NCI-H345 treated with DMSO at 0.1 percent for 48 hours (cell line): Measurements from ENCODE around the gene IGLL5.
A peak's percentile ranks its signal among the peaks of the same experiment; 100 is the strongest.
"Not testable (repeated sequence)": the region's sequence is repeated elsewhere in the genome, so short reads cannot be mapped to it uniquely, and the experiment has no call there.

Source experiments
- DNase-seq: peaks from one replicate; lab custom pipeline; 2025; ENCODE audit not compliant: unreplicated experiment; lab: John Stamatoyannopoulos, UW

IGLL5 gene

DNA sequence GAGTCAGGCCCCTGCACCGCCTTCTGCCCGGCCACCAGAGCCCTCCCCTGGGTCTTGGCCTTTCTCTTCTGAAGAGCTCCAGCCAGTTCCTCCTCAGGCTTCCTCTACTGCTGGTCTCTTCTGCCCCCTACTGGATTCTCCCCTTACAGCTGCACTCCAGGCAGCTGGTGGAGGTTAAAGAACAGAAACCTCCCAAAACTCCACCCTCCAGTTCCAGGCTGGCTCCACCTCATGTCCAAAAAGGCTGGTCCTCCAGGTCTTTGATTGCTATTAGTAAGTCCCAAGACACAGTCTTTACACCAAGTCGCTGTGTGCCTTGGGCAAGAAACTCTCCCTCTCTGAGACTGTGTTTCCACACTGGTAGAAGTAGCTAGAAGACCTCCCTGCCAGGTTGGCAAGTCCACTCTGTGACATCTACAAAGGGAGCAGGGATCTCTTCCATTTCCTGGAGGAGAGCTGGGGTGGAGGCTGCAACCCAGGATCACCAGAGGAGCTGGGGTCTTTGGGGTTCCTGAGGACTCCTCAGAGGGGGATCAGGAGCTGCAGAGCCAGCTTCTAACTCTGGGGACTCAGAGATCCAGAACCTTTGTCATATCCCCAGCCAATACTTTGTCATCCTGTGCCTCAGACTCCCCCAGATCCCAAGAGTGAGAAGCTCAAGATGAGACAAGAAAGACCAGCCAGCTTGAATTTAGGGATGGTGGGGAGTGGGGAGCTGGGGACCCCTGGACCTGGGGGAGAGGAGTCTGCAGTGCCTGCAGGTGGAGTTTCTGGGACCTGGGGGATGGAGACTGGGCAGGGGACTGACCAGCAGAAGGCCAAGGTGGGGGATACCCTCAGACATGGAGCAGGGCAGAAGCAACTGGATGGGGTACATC, 3.4 kb upstream of the IGLL5 start:
- DNase-seq, result peak; percentile 27

DNA sequence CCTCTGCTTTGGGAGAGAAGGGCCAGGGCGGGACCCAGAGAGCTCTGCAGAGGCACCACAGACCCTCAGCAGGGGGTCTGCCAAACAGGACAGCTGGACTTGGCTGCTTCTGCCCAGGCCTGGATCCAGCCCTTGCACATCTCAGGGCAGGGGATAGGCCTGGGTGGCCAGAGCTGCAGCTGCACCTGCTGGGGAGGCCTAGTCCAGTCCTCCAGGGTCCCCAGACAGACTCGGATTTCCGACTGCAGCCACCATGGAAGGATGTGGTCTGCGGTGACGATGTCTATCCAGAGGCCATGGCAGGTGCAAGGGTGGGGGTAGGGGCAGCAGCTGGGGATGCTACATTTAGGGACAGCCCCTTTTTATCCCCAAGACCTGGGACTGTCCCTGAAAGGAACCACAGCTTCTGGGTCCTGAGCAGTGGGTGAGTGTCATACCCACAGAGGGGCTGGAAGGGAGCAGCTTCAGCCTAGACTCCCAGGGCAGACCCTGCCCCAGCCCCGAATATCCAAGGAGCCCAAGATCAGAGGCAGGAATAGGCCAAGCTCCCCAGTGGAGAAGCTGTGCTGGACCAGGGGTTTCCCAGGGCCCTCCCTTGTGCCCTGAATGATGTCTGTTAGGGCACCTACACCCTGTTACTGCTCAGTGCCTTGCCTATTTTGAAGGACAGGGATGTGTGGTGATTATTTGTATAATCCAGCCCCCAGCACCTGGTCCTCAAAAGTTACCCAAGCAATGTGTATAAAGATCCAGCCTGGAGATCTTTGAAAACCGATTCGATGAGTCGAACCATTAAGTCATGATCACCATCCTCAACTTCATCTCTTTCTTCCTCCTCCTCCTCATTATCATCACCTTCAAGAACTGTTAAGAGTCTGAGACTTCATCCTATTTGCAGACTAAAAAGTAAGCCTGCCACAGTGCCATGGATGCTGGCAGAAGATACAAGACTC, 2.5 kb upstream of the IGLL5 start:
- no peak for DNase-seq

DNA sequence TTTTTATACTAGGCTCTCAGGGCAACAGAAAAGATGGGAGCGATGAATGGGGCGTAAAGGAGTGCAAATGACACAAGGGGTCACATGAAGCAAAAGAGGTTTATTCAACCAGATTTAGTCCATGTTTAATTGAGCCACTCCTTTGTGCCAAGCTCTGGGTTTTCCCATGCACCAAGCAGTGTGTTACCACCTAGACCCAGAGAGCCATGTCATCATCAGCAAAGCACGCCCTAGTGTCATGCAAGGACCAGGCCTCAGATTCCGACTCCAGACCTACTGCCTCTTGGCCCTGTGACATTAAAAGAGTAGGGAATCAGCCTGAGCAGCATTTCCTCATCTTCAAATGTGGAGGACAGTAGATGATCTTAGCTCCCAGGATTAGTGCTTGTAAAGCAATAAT, 1.1 kb upstream of the IGLL5 start:
- no peak for DNase-seq

DNA sequence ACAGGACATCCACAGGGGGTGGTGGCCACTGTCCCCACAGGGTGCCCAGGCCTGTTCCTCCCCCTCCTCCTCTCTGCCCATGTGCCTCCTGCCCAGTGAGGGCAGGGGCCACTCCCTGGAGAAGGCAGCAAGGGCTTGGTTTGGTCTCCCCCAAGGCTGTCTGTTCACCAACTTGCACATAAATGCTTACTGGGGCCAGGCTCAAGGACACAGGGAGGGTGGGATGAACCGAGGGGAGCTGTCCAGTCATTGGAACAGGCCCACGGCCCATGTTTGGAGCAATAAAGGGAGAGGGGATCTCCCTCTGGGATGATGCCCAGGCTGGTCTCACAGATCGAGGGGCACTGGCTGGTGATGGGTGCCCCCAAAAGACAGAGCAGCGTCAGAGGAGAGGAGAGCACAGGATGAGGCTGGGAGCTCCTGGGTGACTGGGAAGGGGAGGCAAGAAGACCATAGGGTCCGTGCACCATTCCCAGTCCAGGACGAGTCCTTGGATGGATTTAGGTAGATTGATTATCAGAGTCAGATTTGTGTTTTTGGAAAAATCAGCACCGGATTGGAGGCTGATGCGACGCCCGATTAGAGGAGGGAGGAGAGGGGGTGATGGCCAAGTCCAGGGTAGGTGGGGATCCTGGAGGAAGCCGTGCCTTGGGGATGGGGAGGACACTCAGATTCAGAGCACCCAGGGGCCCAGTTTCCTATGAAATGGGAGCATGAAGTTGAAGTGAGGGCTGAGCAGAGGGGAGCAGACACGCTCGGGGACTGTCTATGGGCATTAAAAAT, 1.1 kb downstream of the IGLL5 start:
- DNase-seq, result no peak

DNA sequence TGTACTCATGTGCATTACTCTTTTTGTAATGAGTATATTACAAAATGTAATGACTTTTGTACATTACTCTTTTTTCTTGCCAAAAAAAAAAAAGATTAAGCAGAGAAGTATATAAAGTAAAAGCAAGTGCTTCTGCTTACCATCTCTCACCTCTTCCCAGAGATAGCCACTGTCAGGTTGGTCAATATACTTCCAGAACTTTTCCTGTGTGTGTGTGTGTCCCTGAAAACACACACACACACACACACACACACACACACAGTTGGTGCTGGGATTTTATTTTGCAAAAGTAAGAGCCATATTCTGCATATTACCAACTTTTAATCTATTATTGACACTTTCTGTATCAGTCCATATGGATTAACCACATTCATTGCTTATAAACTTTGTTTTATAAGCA, 2.5 kb downstream of the IGLL5 start:
- no peak for DNase-seq

DNA sequence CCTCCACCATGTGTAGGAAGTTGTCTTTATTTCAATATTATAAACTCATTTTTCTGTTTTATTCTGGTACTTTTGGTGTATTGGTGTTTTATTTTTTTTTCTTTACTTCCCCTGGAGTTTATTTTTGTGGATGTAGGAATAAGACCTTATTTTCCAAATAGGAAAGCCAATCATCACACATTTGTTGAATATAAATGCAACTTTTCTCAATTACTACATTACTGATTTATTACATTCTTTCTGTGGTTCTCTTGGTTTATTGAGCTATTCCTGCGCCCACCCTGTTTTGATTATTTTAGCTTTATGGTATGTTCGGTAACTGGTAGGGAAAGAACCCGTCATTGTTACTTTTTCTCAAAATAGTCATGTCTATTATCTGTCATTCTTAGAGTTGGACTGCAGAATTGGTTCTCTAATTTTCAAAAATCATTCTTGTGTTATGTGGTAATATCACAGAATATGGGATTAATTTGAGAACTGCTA, 3.6 kb downstream of the IGLL5 start:
- no peak for DNase-seq

DNA sequence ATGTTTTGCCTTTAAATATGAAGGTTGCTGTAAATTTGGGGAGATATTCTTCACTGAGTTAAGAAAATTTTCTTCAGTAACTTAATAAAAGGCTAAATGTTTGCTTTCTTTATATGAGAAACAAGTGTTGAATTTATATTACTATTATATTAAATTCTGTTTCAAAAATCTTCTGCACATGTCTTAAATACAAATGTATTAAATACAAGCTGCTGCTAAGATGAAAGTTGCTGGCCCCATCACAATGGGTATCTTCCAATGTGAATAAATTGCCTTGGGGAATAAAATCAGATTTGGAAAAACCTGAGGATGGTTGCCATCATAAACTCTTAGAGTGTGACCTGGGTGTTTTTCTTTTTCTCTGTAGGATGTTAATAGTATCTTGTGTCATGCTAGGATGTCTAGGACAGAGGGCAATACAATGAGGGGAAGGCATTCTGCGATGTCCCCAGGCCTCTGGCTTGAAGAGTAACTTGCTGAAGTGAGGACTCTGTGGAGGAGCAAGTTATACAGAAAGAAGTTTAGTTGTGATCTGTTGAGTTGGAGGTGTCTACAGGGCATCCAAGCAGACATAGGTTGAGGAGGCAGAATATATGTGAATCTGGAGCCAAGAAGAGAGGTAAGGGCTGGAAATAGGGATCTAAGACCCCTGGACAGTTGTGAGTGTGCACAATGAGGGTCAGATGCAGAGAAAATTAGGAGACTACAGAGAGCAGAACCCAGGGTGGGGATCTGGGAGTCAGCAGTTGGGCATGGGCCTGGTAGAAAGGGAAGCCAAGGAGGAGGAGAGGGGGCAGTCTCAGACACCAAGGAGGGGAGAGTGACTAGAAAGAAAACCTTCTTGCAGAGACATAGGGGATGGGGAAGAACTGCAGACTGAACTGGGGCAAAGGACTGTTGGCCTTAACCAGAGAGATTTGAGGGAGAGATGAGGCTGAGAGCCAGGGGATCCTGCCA, 4.8 kb downstream of the IGLL5 start:
- no peak for DNase-seq

DNA sequence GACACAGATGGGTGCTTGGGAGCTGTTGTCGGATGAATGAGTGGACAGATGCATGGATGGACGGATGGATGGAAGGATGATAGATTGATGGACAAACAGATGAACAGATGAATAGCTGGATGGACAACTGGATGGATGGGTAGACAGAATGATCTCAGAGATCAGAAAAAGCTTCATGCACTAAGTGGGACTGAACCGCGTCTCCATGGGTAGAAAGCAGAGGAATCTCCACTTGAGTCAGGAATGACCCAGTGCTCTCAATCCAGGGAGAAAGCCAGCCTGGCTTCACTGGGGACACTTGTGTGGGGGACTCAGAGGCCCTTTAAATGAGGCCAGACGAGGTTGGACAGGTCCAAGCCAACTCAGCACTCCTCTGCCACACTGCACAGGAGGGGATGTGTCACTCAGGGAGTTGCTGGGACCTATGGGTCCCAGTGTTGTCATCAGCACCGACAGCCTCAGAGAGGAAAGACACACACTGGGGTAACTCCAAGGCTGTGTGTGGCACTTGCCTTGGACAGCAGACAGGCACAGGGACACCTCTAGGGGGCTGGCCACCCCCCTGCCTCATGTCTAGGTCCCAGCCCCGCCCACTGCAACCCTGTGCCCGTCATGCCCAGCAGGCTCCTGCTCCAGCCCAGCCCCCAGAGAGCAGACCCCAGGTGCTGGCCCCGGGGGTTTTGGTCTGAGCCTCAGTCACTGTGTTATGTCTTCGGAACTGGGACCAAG, 5.6 kb downstream of the IGLL5 start:
- no peak for DNase-seq

DNA sequence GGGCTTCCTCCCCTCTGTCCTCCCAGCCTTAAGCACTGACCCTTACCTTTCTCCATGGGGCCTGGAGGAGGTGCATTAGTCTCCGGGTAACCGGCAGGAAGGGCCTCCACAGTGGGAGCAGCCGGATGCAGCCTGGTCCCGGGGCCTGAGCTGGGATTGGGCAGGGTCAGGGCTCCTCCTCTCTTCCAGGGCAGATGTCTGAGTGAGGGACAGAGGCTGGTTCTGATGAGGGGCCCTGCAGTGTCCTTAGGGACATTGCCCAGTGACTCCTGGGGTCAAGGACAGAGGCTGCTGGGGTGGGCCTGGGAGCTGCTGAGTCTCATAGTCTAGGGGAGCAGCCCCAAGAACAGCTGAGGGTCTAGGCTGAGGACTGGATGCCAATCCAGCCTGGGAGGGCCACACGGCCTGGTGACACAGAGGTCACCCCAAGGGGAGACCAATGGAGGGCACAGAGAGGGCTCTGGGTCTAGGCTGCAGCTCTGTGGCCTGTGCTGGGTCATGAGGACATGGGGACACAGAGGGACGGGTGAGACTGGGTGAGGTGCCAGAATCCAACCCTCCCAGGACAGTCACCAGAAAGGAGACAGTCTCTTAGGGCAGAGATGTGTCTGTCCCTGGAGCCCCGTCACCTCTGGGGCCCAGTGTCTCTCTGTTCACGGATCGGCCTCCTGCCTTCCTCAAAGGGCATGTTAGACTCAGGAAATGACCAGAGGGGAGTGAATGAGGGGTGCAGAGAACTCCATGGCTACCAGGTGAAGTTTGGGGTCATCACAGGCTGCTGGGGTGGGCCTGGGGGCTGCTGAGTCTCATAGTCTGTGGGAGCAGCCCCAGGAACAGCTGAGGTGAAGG, 6.5 kb downstream of the IGLL5 start:
- no peak for DNase-seq

DNA sequence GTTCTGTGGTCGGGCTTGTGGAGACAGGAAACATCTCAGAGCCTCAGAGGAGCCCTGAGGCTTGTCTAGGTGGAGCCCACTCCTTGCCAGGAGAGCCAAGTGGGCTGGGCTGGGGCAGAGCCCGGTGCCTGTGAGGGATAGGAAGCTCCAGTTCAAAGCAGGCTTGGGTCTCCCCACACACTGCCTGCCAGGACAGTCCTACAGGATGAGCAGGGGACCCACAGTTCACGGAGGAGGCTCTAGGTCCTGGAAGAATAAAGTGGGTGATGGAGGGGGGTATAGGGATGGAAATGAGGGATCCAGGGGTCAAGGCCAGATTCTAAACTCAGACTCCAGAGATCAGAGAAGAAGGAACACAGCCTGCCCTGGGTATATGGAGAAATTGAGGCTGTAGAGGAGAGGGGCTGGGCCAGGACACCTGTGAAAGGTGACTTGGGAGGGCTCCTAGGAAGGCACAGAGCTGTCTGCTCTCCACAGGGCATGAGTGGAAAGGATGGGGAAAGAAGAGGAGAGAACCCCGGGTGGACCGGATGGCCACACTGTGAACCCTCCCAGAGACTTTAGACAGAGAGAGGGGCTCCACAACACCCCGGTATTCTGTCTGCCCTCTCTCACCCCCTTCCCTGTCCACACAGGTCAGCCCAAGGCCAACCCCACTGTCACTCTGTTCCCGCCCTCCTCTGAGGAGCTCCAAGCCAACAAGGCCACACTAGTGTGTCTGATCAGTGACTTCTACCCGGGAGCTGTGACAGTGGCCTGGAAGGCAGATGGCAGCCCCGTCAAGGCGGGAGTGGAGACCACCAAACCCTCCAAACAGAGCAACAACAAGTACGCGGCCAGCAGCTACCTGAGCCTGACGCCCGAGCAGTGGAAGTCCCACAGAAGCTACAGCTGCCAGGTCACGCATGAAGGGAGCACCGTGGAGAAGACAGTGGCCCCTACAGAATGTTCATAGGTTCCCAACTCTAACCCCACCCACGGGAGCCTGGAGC, 7.4 kb downstream of the IGLL5 start:
- no peak for DNase-seq

DNA sequence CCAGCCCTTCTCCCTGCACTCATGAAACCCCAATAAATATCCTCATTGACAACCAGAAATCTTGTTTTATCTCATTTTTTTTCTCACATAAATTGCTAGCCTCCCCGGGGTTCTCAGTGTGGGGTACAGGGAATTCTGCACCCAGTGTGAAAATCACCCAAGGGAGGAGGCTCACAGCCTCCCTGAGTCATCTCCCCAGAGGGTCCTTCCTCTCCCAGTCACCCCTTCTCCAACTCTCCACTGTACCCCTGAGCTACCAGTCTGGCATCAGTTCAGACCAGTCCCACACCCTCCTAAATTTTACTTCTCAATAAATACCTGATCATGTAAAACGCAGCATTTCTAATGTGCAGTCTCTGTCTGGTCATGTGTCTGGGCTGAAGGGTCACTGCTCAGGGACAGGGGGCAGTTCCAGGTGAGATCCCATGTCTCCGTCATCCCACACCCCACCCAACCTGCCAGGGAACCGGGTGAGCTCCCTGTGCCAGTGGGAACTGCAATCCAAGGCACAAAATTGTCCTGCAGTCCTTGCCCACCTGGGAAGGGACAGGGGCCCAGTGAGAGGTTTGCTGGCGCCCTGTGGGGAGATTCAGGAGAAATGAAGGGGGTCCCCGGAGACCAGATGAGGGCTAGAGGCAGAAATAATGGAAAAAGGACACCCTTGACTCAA, 8.3 kb downstream of the IGLL5 start:
- no peak for DNase-seq

DNA sequence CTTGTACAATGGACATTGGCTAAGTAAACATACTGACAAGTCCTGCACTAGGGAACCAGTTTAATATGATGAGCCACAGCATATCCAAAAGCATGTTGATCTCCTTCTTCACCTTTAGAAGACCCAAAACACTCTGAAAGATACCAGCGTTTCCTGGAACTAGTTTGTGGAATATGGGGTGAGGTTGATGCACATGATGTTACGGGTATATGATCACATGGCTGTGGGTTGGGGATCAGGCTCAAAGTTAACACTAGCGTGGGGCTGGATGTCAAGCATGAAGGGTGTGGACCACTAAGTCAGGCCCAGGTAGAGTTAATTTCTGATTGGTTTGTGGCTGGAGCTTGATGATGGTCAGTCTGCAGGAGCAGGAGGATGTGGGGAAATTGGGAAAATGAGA, 9.0 kb downstream of the IGLL5 start:
- DNase-seq, result no peak

DNA sequence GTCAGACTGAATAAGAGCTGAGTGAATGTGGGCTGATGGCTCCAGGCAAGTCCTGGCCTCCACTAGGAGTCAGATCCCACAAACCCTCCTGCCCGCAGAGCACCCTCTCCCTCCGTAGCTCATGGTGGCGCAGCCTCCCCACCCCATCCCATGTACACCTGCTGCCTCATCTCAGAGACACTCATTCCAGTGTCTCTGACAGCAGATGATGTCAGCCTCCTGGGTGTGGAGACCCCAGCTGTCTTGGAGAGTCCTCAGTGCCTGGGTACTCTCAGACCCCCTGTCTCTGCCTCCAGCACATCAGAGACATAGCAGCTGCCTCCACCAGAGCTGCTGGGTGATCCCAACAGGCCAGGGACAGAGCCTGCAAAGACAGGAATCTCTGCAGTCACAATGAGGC, 9.5 kb downstream of the IGLL5 start:
- no peak for DNase-seq

DNA sequence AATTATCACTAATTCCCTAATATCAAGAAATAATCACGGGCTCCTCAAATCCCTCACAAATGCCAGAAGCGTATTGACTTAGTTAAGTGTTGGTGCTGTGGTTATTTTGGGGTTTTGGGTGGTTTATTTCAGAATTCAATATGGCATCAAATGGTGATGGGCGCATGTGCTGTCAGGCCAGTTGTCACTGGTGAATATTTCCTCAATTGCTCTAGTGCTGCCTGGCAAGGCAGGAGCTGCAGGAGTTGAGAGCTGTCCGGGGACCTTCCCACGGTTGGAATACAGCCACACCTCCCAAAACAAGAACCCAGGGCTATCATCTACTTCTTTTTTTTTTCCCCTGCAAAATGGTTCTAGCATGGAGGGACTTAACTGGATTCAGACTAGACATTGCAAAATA, 10.3 kb downstream of the IGLL5 start:
- DNase-seq, result no peak

DNA sequence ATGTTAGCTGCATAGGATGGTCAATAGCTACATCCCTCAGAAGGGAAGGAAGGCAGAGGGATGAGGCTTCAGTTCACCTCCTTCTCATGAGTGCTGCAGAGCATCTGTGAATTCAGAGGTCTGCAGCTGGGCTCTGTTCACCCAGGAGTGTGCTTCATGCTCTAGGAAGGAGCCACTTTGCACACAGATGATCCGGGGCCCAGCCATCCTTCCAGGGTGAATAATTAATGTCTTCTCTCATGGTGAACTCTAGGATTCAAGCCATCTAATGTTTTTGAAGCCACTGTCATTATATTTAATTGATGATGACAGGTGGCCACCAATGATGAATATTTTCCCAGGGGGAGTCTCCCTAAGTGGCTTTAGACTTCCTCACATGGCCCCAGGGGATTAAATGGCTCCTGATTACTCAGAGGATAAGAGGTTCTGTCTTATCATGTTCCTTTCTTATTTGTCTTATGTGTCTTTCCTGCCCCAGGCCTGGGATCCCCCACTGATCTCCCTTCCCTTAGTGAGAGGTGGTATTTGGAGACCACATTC, 10.9 kb downstream of the IGLL5 start:
- DNase-seq, result not testable (repeated sequence)

DNA sequence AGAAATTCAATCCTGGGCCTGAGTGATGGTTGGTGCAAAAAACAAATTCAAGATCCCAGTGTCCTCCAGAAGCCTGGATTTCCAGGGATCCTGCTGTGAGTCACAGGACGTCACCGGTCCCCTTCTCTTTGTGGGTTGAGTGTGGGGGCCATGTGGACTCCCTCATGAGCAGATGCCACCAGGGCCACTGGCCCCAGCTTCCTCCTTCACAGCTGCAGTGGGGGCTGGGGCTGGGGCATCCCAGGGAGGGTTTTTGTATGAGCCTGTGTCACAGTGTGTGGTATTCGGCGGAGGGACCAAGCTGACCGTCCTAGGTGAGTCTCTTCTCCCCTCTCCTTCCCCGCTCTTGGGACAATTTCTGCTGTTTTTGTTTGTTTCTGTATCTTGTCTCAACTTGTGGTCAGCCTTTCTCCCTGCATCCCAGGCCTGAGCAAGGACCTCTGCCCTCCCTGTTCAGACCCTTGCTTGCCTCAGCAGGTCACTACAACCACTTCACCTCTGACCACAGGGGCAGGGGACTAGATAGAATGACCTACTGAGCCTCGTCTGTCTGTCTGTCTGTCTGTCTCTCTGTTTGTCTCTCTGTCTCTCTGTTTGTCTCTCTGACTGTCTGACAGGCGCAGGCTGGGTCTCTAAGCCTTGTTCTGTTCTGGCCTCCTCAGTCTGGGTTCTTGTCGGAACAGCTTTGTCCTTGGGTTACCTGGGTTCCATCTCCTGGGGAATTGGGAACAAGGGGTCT, 11.9 kb downstream of the IGLL5 start:
- not testable (repeated sequence) for DNase-seq
